B cell (primary cell): ENCODE data around the gene FAIM. TPM values are rescaled to one million over a fixed set of nuclear protein-coding genes. Genes with fewer than 3 reads are reported as not detected.

ENCODE experiments used
- ATAC-seq: fragments of 200-7000 bp; cut with Tn5 transposase; one replicate; pipeline ENCODE4 v1.10.0; 2021; ENCODE audit warnings: low read depth, mild to moderate bottlenecking, moderate number of reproducible peaks, moderate library complexity
- CTCF ChIA-PET: fragments of 350-600 bp; sonication (Branson Sonifier 250); formaldehyde crosslinking; loops from one replicate; lab custom pipeline; 2021; ENCODE audit warnings: antibody characterized with exemption, inconsistent platforms; lab: Charles Lee
- POLR2A ChIA-PET: fragments of 350-600 bp; sonication (Branson Sonifier 250); formaldehyde crosslinking; loops from one replicate; lab custom pipeline; 2021; ENCODE audit warnings: antibody characterized with exemption; lab: Charles Lee
- DNase-seq: peaks from one replicate; pipeline ENCODE4 v3.0.0; 2013
- H2AFZ ChIP-seq: 2 replicates; pipeline ENCODE4 v1.6.1; 2012; ENCODE audit warnings: mild to moderate bottlenecking, low read depth, low read length; ENCODE audit not compliant: insufficient read depth, poor library complexity, severe bottlenecking
- H3K27ac ChIP-seq, 2 donors: 1 replicate in 1 of 2; 2 replicates in 1 of 2; pipeline ENCODE4 v1.5.1; 2012 to 2013; ENCODE audit warnings: low read length in 2 of 2, mild to moderate bottlenecking in 2 of 2, moderate library complexity in 1 of 2
- H3K27me3 ChIP-seq, 4 experiments: fragments of 200-600 bp in 1 of 4; sonication (generic) in 1 of 4; replicated peaks in 1 of 4; 1 replicate in 2 of 4; 2 replicates in 2 of 4; pipeline versions ENCODE4 v1.6.1 to v1.7.0; 2013 to 2016; ENCODE audit warnings: low read length in 3 of 4, mild to moderate bottlenecking in 2 of 4, mixed read lengths in 1 of 4, moderate library complexity in 1 of 4; ENCODE audit not compliant: insufficient read depth in 4 of 4, control insufficient read depth in 3 of 4; ENCODE audit errors: control extremely low read depth in 1 of 4
- H3K36me3 ChIP-seq, 2 experiments: replicated peaks in 1 of 2; 1 replicate in 1 of 2; 2 replicates in 1 of 2; pipeline versions ENCODE4 v1.6.1 to v1.7.1; 2013; ENCODE audit warnings: low read length in 1 of 2; ENCODE audit not compliant: insufficient read depth in 2 of 2, control insufficient read depth in 1 of 2; ENCODE audit errors: control extremely low read depth in 1 of 2, extremely low read depth in 1 of 2
- H3K4me1 ChIP-seq, 2 donors: fragments of 200-600 bp in 1 of 2; sonication (generic) in 1 of 2; 1 replicate in 1 of 2; 2 replicates in 1 of 2; pipeline versions ENCODE4 v1.5.1 to v1.6.1; 2013 to 2017; ENCODE audit warnings: low read length in 2 of 2; ENCODE audit not compliant: control insufficient read depth in 2 of 2, insufficient read depth in 2 of 2
- H3K4me2 ChIP-seq: replicated peaks from 2 replicates; pipeline ENCODE3; 2012; ENCODE audit warnings: mild to moderate bottlenecking, low read depth, low read length; ENCODE audit not compliant: poor library complexity, severe bottlenecking
- H3K4me3 ChIP-seq, 5 experiments: fragments of 200-600 bp in 1 of 5; sonication (generic) in 1 of 5; 1 replicate in 3 of 5; 2 replicates in 2 of 5; pipeline versions ENCODE4 v1.5.1 to v1.7.0; 2011 to 2016; ENCODE audit warnings: low read length in 4 of 5, mild to moderate bottlenecking in 4 of 5, low read depth in 2 of 5, control low read depth in 1 of 5, moderate library complexity in 1 of 5; ENCODE audit not compliant: insufficient read depth in 1 of 5; ENCODE audit errors: control extremely low read depth in 1 of 5, extremely low read depth in 1 of 5
- H3K79me2 ChIP-seq: fragments of 200-600 bp; sonication (generic); one replicate; pipeline ENCODE4 v1.6.0; 2016; ENCODE audit warnings: low read length; ENCODE audit not compliant: control insufficient read depth, insufficient read depth
- H3K9ac ChIP-seq: fragments of 200-600 bp; sonication (generic); 2 replicates; pipeline ENCODE4 v1.6.1; 2017; ENCODE audit warnings: mild to moderate bottlenecking, low read length, moderate library complexity
- H3K9me3 ChIP-seq, 3 donors: one replicate each; pipeline versions ENCODE4 v1.6.1 to v1.7.1; 2013; ENCODE audit warnings: low read length in 2 of 3; ENCODE audit not compliant: control insufficient read depth in 2 of 3, insufficient read depth in 1 of 3; ENCODE audit errors: control extremely low read depth in 1 of 3
- H4K20me1 ChIP-seq: 2 replicates; pipeline ENCODE4 v1.6.0; 2012; ENCODE audit warnings: mild to moderate bottlenecking, low read length; ENCODE audit not compliant: insufficient read depth, control insufficient read depth, poor library complexity, severe bottlenecking
- H3K27ac Mint-ChIP-seq: one replicate; pipeline ENCODE4 v1.8.0; 2021; ENCODE audit warnings: mixed read lengths
- H3K27me3 Mint-ChIP-seq: one replicate; pipeline ENCODE4 v1.8.0; 2021; ENCODE audit warnings: mixed read lengths
- H3K4me1 Mint-ChIP-seq: one replicate; pipeline ENCODE4 v1.8.0; 2021; ENCODE audit warnings: mixed read lengths
- H3K4me3 Mint-ChIP-seq: one replicate; pipeline ENCODE4 v1.8.0; 2021; ENCODE audit warnings: mixed read lengths
- H3K9me3 Mint-ChIP-seq: one replicate; pipeline ENCODE4 v1.8.0; 2022; ENCODE audit warnings: mixed read lengths; ENCODE audit not compliant: insufficient read depth
- EZH2 ChIP-seq: IDR thresholded peaks from 2 replicates; pipeline ENCODE4 v1.6.1; 2012; ENCODE audit warnings: borderline replicate concordance, low read depth, mild to moderate bottlenecking, moderate library complexity, low read length; ENCODE audit not compliant: insufficient read depth, poor library complexity, severe bottlenecking
- WGBS: methylation state at CpG from one replicate; pipeline ENCODE4 v1.1.5; 2013; ENCODE audit warnings: missing lambda C conversion rate; ENCODE audit not compliant: insufficient coverage; 5-methylcytosine and 5-hydroxymethylcytosine counted together
- intact Hi-C: fragments of 100-400 bp; cut with micrococcal nuclease; formaldehyde crosslinking; loops from one replicate; pipeline ENCODE4 v1.10.0; 2022
- polyA plus RNA-seq: library from polyadenylated mRNA; depleted of rRNA; stranded (reverse); fragments of >200 nt; gene quantifications from 2 replicates; pipeline ENCODE4 v1.2.3, GENCODE V29; 2012
- total RNA-seq, 2 donors: library from RNA; stranded (reverse); fragments of 120-200 nt in 1 of 2; gene quantifications; 1 replicate in 1 of 2; 2 replicates in 1 of 2; pipeline versions ENCODE4 v1.2.3 to v1.2.4, GENCODE V29; 2013 to 2022
- TF ChIP-seq, protein P1 (sequence below): fragments of 200-600 bp; IDR thresholded peaks from one replicate; pipeline ENCODE4 v1.8.0; 2022; ENCODE audit warnings: antibody characterized with exemption, mild to moderate bottlenecking

Gene FAIM
- total and polyA plus RNA-seq, 2 donors (not counting 1 experiment from before 2014, with no cell fraction given): 2.3 to 16.3 TPM

DNA sequence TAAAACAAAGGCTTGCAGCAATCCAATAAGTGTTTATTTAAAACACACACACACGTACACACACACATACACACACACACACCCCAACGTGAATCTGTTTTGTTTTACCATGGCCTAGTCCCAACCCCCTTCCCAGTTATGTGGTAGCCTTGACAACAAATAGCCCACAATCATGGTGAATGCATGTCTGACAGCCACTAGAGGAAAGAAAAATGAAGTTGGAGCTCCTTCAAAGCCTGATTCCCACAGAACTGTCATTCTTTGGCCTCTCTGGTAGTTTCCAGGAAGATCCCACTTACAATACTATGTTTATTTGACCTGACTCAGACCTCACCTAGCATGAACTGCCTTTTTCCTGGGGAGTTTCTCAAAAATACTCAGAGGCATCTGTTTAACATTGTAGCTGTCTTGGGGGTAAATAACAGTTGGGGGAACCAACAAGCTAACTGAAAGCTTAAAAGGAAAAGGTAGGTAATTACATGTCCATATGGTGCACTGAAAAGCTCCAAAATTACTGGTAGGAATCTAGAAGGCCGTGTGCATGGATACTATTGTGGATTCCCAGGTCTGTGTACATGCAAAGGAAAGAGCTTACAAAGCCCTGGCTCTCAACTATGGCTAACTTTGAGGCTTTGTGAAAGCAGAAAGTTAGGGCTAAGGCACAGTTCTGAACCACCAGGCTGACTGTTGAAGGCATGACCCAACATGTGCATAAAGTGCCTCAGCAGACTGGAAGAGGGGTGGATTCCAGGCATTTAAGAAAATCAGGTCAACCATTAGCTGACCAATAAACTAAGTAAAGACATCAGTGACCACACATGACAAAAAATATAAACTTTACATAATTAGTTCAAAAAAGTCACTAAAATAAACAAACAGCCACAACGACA is 65.3 kb downstream of the FAIM start:
- 100% methylated on average over 1 of the region's 4 CpGs for WGBS
- peaks cover 5 to 9% of the 10 kb centered on the region in 2 experiments for H3K36me3 ChIP-seq
- ATAC-seq (no peak), DNase-seq (no peak)
- intact Hi-C loops: no loop called here
- H3K9me3 Mint-ChIP-seq: no peaks in the 10 kb centered on the region
- peaks cover 4 to 13% (median 10%) of the 10 kb centered on the region in 3 donors for H3K9me3 ChIP-seq
- no peak overlapping the region for H3K4me2 ChIP-seq
- no peaks in the 10 kb centered on the region for H3K4me1 ChIP-seq
- H3K27ac ChIP-seq: no peak overlapping the region
- H3K27me3 Mint-ChIP-seq: no peaks in the 10 kb centered on the region
- no peak overlapping the region for H3K4me3 Mint-ChIP-seq
- H3K27ac Mint-ChIP-seq: no peak overlapping the region
- H2AFZ ChIP-seq: no peak overlapping the region
- no peak overlapping the region for H3K9ac ChIP-seq
- POLR2A ChIA-PET: no interaction called here
- H3K79me2 ChIP-seq: no peaks in the 10 kb centered on the region
- CTCF ChIA-PET: interaction anchor here (1.3 kb wide), 1 partner anchor 242 kb away, joined by 3 read pairs; no protein-coding TSS in a partner anchor
- TF ChIP-seq, protein P1, sequence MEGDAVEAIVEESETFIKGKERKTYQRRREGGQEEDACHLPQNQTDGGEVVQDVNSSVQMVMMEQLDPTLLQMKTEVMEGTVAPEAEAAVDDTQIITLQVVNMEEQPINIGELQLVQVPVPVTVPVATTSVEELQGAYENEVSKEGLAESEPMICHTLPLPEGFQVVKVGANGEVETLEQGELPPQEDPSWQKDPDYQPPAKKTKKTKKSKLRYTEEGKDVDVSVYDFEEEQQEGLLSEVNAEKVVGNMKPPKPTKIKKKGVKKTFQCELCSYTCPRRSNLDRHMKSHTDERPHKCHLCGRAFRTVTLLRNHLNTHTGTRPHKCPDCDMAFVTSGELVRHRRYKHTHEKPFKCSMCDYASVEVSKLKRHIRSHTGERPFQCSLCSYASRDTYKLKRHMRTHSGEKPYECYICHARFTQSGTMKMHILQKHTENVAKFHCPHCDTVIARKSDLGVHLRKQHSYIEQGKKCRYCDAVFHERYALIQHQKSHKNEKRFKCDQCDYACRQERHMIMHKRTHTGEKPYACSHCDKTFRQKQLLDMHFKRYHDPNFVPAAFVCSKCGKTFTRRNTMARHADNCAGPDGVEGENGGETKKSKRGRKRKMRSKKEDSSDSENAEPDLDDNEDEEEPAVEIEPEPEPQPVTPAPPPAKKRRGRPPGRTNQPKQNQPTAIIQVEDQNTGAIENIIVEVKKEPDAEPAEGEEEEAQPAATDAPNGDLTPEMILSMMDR: no peak
- no peak for TF ChIP-seq EZH2
- no peak overlapping the region for H3K4me3 ChIP-seq
- H3K4me1 Mint-ChIP-seq: no peaks in the 10 kb centered on the region
- no peaks in the 10 kb centered on the region for H4K20me1 ChIP-seq
- no peaks in the 10 kb centered on the region for H3K27me3 ChIP-seq

DNA sequence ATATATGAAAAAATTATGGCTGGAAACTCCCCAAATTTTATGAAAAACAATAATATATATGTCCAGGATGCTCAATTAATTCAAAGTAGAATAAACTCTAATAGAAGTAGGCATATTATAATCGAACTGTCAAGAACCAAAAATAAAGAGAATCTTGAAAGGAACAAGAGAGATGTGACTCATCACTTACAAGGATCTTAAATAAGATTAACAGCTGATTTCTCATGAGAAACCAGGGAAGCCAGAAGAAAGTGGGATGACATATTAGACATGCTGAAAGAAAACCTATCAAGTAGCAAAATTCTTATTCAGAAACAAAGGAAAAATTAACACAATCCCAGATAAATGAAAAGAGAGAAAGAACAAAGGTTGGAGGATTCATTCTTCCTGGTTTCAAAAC is 66.8 kb downstream of the FAIM start:
- POLR2A ChIA-PET: no interaction called here
- no peaks in the 10 kb centered on the region for H3K27me3 ChIP-seq
- no peak for ATAC-seq

More for the DNA sequence above, 66.8 kb downstream of the FAIM start:
- Histone ChIP-seq H4K20me1 (no peaks in the 10 kb centered on the region), H3K27ac (no peak overlapping the region), H3K4me3 (no peak overlapping the region), H3K79me2 (no peaks in the 10 kb centered on the region), H3K36me3 (peaks cover 5 to 8% of the 10 kb centered on the region in 2 experiments), H2AFZ (no peak overlapping the region), H3K9ac (no peak overlapping the region), H3K9me3 (peaks cover 4 to 15% (median 13%) of the 10 kb centered on the region in 3 donors), H3K4me2 (no peak overlapping the region), H3K4me1 (no peaks in the 10 kb centered on the region)
- CTCF ChIA-PET: no interaction called here
- Mint-ChIP-seq H3K9me3 (no peaks in the 10 kb centered on the region), H3K27ac (no peak overlapping the region), H3K4me3 (no peak overlapping the region), H3K4me1 (peaks cover 3% of the 10 kb centered on the region), H3K27me3 (no peaks in the 10 kb centered on the region)
- intact Hi-C loops: no loop called here
- no peak for DNase-seq
- TF ChIP-seq, protein P1: no peak
- TF ChIP-seq EZH2: no peak
- WGBS: no CpG with 5 or more reads among the region's 1 CpG
